GM19043 (cell line): ENCODE data around the gene ETFB.

ENCODE experiments used
- ATAC-seq: cut with Tn5 transposase; IDR thresholded peaks from one replicate; pipeline ENCODE4 v1.9.1; 2021; ENCODE audit warnings: low read depth; ENCODE audit not compliant: unreplicated experiment

The ETFB gene

DNA sequence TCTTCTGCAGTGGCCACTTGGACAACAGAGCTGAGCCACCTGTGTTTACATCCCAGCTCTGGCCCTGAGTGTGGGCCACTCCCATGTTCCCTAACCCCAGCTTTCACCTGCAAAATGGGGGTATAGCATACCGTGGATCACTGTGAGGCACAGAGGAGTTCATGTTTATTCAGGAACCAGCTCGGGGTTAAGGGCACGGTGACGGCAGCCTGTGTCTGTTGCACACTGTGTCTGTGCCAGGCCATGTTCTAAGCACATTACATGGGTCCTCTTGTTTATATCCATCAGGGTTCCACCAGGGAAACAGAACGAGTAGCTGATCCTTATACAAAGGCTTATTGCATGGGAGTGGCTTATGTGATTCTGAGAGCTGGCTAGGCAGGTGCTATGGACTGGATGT is 68.8 kb downstream of the ETFB start:
- ATAC-seq: no peak

DNA sequence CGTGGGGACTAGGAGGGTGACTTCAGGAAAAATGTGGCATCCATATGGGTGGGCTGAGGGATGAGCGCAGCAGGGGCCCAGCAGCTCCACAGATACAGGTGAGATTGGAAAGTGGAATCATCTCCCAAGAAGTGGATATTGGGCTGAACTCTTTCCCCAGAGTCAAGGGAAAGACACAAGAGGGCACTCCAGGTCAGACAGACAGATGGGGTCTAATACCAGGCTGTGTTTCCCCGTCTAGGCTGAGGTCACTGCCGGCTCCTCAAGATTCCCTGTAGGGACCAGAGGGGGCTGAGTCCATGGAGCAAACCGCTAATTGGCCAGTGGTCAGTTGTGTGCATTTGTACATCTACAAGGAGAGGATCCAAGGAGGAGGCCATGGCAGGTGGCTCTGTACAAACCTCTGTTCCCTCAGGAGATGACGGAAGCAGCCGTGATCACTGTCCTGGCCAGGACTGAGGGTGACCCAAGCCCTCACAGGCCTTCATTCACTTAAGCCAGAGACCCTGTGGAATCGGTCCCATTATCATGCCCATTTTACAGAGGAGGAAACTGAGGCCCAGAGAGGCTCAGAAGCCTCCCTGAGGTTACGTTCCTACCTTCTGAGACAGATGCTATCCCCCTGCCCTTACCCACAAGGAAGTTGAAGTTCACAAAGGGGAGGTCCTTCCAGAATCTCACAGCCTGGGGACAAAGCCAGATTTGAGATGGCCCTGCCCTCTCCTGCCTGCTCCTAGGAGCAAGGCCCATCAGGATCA is 69.7 kb downstream of the ETFB start:
- no peak for ATAC-seq

DNA sequence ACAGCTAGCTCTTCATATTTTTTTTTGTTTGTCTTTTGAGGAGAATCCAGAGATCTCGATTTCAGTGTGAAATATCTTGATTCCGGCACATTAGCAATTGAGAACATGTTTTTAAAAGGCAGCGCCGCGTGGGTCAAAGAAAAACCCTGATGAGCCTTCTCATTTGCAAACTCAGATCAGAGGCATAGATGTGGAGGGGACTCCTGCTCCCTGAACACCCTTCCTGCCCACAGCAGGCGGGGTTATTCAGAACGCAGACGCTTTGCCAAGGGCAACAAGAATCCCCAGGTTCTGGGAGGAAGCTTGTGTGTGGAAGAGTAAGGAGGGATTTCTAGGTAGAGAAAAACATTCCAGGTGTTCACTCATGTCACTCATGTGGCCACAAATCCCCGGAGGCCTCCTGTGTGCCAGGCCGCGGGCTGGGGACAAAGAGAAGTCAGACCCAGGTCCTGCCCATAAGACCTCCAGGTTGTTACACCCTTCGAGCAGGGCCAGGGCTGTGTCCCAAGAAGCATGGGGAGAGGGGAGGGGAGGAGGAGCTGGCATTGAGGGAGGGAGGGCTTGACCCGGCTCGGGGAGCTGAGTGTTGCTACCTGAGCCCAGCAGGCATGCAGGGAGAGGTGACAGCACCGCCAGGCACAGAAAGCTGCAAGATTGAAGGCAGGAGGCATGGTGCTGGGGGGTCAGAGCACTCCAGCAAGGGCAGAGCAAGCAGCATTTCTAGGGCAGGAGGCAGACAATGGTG is 70.6 kb downstream of the ETFB start:
- ATAC-seq: no peak
